ENCODE results near the gene MICU1.
"Not testable (repeated sequence)": the region's sequence is repeated elsewhere in the genome, so short reads cannot be mapped to it uniquely, and the experiment has no call there.

Gene MICU1

DNA sequence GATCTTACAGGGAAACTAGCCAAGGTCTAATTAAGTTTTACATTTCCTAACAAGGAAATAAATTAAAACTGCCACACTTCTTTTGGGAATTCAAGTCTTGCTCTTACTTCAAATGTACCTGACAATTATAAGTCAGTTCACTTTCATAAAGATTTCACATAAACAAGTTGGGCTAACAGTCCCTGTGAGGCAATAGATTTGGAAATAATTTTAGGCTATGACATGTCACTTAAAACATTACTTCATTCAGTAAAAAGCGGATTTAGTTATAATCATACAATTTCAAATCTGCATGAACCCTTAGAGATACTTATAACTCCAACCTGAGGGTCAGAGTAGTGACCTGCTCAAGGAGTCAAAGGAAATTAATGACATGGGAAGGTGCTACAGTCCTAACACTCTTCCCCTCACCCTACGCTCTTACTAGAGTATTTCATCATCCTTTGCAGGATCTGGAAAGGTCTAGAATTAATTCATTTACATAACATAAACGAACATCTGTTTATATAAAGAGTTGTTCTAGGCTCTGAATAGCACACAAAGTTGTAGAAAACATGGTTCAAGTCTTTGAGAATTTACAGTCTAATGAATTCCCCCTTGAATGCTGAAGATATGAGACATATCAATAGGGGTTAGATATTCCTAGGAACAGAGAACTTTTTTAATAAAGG is 238.8 kb downstream of the MICU1 start:
- DNase-seq (ENCODE audit: low spot score), result no peak

DNA sequence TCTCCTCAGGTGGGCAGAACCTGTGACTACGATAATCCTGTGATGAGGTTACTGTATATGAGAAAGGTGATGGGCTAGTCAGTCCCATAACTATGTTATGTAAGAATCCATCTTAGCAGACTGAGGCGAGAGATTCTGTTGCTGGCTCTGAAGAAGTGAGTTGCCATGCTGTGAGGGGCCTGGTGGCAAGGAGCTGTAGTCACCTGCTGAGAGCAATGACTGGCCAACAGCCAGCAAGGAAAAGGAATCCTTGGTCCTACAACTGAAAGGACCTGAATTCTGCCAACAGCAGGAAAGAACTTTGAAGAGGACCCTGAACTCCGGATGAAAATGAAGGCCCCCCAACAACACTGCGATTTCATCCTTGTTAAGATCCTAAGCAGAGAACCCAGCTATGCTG is 240.2 kb downstream of the MICU1 start:
- no peak for DNase-seq (ENCODE audit: low spot score)

DNA sequence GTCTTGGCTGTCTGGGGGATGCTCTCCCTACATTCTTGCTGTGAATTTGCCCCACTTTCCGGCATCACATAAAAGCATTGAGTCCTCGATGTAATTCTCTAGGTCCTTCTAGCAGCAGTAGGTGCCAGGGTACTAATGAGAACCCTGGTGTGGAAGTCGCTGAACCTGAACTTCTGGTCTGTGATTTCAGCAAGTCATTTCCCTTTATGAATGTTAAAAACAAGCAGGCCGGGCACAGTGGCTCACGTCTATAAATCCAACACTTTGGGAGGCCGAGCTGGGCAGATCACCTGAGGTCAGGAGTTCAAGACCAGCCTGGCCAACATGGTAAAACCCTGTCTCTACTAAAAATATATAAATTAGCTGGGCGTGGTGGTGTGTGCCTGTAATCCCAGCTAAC is 240.9 kb downstream of the MICU1 start:
- not testable (repeated sequence) for DNase-seq (ENCODE audit: low spot score)

DNA sequence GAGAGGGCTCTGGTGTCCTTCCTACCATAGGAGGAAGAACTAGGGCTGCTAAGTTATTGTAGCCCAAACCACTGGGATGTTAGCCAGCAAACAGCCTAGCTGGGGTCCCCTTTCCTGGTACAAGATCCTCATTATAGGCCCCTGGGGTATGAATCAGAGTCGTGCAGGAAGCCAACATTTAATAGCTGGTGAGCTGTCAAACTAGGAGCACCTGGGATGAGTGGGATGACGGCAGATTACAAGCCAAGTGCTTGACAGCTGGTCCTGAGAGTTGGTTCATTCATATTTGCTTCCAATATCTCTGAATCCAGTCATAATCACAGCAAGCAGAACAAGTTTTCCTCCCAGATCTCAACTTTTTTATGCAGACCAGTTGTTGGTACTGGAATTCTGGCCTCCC is 246.1 kb downstream of the MICU1 start:
- no peak for DNase-seq (ENCODE audit: low spot score)

DNA sequence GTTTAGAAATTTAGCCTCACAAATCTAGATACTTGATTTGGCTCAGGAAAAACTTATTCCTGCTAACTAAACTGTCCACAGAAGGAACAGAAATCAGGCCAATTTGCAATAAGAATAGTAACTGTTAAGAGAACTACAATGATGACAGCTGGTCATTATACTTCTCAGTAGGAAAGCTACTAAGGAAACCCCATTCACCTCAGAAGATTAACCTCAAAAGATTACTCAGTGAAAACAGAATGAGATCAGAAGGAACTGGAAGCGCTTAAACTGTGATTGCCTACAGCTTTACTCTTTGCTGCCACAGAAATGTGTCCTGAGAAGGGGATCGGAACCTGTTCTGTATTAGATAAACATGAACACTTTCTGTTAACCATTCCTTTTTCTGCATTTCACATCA is 246.8 kb downstream of the MICU1 start:
- DNase-seq (ENCODE audit: low spot score), result no peak

DNA sequence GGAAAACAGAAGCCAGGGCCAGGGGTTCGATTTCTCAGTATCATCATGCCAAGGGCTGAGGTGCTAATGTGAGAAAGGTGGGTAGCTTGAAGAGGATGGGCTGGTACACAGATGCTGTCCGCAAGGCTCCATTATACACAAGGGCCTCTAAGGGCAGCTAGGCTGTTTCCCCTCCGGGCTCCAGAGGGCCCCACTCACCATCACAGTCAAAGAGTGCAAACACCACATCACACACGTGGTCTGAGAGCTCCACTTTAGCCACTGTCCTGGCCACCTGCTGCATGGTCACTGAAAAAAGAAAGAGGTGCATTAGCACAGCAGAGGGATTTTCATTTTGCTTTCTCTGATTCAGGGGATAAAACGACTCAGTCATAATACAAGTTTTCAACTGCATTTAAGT is 250.3 kb downstream of the MICU1 start:
- no peak for DNase-seq (ENCODE audit: low spot score)

DNA sequence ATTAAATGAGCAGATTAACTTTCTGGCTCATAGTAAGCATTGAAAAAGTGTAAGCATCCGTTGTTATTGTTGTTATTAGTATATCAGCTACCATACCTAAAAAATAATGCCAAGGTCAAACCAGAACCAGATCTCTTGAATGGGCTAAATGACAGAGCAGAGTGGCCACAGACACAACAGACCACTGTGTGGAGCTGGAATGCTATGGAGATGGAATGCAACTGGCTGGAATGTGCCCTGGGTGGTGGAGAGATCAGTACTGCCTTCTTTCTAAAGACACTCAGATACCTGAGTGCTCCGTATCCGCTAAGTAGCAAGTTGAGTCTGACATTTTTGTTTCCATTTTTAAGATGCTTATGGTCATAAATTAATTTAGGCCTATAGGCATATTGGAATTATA is 250.7 kb downstream of the MICU1 start:
- DNase-seq (ENCODE audit: low spot score), result no peak

DNA sequence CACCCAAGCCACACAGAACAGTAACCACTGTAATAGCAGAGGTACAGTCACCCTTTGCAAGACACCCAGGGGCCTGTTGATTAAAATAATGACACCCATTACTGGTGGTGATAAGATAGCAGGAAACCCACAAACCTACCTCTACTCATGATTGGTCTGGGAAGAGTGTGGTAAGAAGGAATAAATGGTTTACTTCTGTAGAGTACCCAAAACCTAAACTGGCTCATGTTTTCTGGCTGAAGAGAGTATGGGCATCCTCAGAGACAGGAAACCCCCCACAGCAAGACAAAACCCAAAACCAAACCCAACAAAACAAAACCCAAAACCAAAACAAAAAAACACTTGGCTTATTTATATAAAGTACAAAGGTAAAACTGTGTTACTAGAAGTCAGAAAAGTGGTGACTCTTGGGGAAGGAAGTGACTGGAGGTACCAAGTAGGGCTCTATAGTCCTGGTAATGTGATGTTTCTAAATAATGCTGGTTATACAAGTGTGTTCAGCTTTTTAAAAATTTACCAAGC is 255.6 kb downstream of the MICU1 start:
- DNase-seq (ENCODE audit: low spot score), result peak; percentile 77

DNA sequence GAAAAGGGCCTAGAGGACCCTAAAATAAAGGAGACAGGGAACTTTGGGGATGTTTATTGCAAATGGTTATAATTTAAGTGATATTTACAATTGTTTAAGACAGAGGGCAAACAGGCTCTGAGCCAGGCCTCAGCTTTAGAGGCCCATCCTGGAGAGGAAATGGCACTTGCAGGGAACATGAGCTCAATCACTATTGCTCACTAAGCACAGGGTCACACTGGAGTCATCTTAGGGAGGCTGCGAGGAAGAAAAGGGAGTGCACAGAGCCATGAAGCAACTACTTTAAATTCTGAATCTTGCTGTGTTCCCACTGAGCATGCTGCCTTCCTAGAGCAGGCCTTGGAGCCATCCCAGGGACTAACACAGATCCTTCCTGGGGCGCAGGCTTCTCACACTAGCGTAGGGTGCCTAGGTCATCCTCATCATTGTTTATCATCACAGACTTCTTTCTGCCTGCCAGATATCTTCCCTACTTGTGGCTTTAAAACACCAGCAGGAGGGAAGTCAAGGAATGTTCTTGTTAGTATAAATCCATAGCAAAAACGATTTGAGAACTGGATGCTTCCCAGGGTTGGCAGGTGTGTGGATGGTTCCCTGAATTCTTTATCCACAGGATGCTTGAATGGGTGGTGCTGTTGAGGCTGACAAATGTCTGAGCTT is 258.4 kb downstream of the MICU1 start:
- no peak for DNase-seq (ENCODE audit: low spot score)

DNA sequence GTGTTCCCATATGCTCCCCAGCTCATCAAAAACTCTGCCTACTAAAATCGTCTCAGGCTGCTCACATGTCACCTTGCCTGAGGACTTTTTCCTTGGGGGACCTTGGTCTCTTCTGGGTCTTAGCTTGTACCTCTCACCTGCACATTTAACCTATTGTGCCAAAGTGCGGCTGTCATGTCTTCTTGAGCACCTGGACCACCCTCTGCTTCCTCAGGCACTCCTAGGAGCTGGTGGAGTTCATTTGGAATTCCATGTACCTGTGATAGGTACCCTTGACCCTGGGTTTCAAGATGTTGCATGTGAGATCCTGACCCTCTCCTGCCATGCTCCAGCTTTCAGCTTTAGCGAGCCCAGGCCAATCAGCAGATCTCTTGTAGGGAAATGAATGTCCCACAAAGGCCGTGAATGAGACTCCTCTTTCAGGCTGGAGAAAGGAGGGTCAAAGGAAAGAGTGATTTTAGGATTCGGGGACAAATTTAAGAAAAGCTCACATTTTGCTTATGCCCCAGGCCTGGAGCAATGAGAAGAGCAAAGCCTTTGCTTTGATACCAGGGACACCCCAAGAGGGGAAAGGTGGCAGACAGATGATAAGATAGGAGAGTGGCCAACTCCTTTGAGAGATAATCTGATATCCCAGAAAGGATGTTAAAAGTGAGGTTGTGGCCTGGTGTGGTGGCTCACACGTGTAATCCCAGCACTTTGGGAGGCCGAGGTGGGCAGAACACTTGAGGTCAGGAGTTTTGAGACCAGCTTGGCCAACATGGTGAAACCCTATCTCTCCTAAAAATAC is 260.6 kb downstream of the MICU1 start:
- no peak for DNase-seq (ENCODE audit: low spot score)

DNA sequence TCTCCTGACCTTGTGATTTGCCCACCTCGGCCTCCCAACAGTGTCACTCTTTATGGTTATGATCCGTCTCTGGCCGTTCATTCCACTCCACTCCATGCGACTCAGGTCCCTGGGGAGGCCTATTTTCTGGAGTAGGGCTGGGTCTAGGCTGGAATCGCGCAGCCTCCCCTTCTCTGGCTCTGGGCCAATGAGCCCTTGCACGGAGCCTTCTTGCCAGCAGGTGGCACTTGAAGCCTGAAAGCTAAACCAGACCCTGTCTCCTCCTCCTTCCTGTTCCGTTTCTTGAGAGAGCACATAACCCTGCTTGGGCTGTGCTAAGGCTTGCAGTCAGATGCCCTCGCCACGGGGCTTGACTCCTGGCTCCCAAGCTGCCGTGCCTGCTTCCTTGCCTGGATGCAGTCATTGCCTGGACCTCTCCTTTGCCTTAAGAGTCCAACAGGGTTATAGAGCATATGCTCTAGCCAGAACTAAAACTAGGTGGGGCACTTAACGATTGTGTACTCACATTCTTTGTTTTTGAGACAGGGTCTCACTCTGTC is 261.6 kb downstream of the MICU1 start:
- DNase-seq (ENCODE audit: low spot score), result peak; percentile 91

DNA sequence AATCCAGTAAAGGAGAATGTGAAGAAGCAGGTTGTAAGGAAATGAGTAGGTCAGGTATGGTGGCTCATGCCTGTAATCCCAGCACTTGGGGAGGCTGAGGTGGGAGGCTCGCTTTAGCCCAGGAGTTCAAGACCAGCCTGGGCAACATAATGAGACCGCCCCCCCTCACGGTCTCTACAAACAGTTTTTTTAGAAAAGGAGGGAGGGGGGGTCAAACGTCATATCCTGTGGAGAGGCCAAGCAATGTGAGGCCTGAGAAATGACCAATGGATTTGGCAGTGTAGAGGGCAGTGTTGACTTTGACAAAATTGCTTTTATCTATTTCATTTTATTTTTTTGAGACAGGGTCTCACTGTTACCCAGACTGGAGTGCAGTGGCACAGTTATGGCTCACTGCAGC is 268.9 kb downstream of the MICU1 start:
- no peak for DNase-seq (ENCODE audit: low spot score)

DNA sequence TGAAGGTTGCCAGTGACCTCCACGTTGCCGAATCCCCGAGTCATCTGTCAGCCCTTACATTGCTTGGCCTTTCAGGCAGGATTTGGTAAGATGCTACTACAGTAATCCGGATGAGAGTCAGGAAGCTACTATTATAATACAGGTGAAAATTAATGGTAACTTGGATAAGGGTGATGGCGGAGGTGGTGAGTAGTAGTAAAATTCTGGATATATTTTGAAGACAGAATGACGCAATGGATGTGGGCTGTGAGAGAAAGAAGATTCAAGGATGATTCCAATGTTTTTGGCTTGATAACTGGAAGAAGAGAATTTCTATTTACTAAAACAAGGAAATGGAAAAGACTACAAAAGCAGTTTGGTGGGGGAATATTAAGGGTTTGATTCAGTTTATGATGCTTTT is 269.8 kb downstream of the MICU1 start:
- no peak for DNase-seq (ENCODE audit: low spot score)

DNA sequence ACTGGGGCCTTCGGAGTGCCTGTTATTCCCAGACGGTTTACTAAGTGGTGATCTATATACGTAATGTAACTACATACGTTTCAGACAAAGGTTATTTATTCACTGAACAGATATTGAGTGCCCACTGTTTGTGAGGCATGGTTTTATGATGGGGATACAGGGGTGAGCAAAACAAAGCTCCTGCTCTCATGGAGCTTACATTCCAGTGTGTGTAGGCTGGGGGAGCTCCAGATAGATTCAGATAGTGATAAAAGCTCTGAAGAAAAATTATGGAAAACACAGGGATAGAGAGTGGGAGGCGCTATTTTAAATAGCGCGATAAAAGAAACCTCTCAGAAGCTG is 270.7 kb downstream of the MICU1 start:
- no peak for DNase-seq (ENCODE audit: low spot score)

DNA sequence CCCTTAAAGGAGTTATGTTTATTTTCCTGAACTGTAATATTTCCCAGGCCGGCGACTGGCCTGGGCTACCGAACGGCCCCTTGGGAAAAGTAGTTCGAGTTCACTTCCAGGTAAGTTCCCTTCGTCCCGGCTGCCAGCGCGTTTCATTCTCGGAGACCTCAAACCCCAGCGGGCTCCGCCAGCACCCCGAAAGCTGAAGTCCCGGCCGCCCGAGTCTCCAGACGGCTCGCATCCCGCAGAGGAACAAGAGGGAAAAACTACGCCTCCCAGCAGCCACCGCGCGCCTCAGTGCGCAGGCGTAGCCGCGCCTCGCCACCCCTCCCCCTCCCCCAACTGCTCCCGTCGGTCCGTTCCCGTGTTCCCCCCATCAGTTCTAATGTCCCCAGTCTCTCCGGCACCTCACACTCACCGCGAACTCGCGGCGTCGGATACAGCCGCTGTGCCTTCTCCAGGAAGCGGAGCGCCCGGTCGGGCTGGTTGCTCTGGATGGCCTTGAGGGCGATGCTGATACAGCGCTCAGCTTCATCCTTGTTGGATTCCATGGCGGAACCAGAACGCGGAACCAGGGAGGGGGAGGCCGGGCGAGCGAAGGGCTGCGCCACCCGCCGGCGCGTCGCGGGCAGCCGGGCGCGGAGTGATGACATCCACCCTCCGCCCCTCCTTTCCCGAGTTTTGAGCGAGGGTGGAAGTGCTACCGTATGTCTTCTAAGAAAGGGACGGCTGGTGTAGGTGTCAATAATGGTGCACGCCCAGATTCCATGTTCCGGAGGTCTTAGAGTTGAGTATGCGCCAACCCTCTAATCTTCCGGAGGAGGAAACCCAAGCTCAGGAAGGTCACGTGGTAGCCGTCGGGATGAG is 271.3 kb downstream of the MICU1 start, which contains the start of gene DNAJB12:
DNAJB12 (minus strand) TSS at position 564 of the 858 bp plus-strand sequence; CDS start at position 542, 22 bp downstream.
- peak; percentile 92 for DNase-seq (ENCODE audit: low spot score)

DNA sequence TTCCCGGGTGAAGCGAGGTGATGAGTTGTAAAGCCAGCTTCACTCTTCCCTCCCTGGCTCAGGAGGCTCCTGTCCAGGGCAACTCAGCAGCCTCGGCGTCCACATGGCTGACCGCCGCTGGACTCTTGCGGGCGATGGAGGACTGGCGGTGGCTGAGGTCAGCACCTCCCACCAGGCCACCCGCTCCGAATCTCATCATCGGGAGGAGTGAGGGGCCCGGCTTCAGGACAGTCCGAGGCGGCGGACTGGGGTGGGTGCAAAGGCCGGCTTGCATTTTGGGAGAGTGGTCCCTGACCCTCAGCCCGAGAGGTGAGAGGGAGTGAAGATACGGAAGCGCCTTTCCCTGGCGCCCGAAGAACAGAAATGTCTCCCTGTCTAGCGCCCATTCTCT is 271.9 kb downstream of the MICU1 start:
- DNase-seq (ENCODE audit: low spot score), result no peak

DNA sequence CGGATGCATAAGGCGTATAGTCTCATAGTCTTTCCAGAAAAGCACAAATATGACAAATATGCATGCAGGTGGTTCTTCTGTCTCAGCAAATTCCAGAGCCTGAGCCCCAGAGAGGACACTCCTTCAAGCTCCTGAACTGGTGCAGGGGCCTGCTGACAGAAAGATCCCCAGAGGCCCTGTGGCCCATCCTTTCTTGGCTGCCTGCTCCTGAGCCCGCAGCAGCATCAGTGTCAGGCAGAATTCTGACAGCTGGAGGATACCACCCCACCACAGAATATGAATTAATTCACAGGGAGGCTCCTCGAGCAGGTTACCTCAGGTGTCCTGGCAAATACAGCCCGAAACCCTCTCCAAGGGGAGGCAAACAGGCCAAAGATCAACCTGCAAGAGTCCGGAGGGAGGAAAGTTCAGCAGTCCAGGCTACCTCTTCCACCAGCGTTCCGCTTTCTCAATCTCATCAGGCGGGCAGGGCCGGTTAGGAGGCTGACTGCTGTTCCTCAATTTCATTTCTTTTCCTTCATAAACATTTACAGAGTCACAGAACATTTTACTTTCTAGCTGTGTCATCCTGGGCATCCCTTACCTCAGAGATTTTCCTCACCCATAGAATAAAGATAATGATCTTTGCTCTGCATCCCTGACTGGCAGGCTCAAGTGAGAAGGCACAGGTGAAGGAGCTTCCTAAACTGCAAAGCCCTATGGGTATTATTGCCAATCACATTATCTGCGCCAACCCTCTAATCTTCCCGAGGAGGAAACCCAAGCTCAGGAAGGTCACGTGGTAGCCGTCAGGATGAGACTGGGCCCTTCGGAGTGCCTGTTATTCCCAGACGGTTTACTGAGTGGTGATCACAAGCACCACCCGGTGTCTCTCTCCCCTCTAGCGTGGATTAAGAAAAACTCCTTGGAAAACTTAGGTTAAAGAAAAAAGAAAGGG is 272.6 kb downstream of the MICU1 start:
- no peak for DNase-seq (ENCODE audit: low spot score)

DNA sequence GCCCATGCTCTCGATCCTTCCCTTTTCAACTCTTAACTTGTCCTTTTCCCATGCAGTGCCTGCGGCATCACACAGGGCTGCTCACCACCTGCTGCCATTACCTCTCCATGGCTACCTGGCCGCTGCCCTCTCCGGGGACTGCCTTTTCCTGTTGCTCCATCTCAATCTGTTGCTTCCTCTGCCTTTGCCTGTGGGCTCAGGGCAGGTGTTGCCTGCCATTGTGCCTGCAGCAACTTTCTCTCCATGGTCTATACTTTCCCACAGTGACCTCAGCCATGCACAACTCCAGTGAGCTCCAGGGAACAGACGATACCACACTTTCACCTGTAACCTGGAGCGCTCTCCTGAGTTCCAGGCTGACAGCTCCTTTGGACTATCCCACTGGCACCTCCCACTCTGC is 274.4 kb downstream of the MICU1 start:
- DNase-seq (ENCODE audit: low spot score), result no peak

DNA sequence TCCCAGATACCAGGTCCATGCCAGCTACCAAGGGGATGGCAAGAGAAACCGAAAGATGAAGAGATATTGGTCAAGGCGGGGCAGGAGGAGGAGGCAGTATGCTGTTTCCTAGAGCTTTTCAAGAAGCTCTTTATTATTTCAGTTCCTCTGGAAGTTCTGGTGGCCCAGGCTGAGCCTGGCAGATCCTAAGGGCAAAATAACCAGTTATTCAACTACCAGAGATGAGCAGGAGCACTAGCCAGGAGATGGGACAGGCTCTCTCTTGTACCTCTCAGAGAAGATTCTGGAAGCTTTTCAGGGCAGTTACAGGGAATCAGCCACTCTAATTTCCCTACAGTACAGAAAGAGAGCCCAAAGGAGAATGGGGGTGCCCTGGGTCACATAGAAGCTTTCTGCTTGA is 276.4 kb downstream of the MICU1 start:
- DNase-seq (ENCODE audit: low spot score), result no peak

DNA sequence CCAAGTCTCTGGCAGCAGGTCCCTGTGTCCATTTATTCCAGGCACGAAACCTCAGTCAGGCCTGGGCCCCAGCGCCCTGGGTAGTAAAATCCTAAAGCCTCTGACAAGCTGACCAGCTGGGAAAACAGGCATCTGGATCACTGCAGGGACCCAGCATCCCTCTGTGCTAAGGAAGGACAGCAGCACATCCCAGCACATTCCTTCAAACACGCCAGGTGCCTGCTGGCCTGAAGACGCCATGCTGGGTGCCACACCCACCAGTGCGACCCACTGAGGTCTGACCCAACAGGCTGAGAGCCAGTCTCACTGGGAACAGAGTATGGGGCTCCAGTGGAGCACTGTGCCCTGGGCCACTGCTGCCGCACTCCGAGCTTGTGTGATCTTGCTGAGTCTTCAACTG is 277.6 kb downstream of the MICU1 start:
- DNase-seq (ENCODE audit: low spot score), result no peak

DNA sequence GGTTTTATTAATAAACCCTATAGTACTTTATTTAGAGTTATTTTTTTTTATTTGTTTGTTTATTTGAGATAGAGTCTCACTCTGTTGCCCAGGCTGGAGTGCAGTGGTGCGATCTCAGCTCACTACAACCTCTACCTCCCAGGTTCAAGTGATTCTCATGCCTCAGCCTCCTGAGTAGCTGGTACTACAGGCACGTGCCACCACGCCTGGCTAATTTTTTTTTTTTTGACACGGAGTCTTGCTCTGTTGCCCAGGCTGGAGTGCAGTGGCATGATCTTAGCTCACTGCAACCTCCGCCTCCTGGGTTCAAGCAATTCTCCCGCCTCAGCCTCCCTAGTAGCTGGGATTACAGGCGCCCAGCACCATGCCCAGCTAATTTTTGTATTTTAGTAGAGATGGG is 279.8 kb downstream of the MICU1 start:
- DNase-seq (ENCODE audit: low spot score), result not testable (repeated sequence)

Measured in CD4-positive, alpha-beta T cell treated with Interleukin-2 at 100 ng/mL for 4 hours (primary cell).